ENCODE data around the gene SLIT1. TPM values are rescaled to one million over a fixed set of nuclear protein-coding genes. Genes with fewer than 3 reads are reported as not detected.

Gene SLIT1
- total and polyA plus RNA-seq, 2 of the 8 experiments (the other 6 are each of a cell fraction or from before 2014, with no cell fraction given): 0.70 to 0.88 TPM

DNA sequence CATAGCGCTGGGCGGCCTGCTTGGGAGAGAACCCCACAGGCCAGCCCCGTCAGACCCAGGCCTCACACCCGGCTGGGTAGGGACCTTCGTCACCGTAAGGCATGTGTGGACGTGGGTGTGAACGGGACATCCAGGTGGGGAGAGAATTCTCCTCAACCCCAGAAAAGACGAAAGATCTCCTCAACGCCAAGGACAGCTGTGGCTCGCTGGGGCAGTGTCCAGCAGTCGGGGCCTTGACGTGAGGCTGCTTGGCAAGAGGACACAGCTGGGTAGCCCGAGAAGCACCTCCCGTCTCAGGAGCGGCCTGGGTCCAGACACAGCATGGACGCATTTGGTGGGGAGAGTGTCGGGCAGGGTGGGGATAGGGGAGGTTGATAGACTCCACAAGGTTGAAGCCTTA is 1.2 kb upstream of the SLIT1 start:
- Histone ChIP-seq H3K4me2 (ENCODE audit: insufficient read depth in 1 of 2, low read depth in 2 of 2, low read length in 2 of 2) (peak overlapping the region in 1 of 2 experiments; percentile 89; a peak in 1 of 4 replicates), H3K56ac (replicated peaks; ENCODE audit: insufficient read length, low read depth, low read length) (no peak overlapping the region), H3K4ac (replicated peaks; ENCODE audit: insufficient read length, low read depth, low read length) (no peak overlapping the region), H3K18ac (ENCODE audit: extremely low read depth, low read length) (no peak overlapping the region), H3K4me3 (ENCODE audit: extremely low read depth in 1 of 4, insufficient read depth in 2 of 4, low read depth in 3 of 4, low read length in 4 of 4) (no peak overlapping the region), H2BK20ac (ENCODE audit: low read length) (0 out of 2 replicates have a peak overlapping the region, but pooled peaks have one; percentile 61), H2AK5ac (ENCODE audit: low read depth, low read length) (0 out of 2 replicates have a peak overlapping the region, but pooled peaks have one; percentile 39), H3K79me2 (ENCODE audit: control insufficient read depth in 1 of 2, insufficient read depth in 2 of 2, low read length in 2 of 2) (no peaks in the 10 kb centered on the region), H3K4me1 (replicated peaks in 1 of 4; ENCODE audit: control insufficient read depth in 3 of 4, insufficient read depth in 4 of 4, low read length in 3 of 4) (peaks cover 0 to 22% (median 11%) of the 10 kb centered on the region in 4 experiments; a peak in 6 of 7 replicates), H3K27me3 (replicated peaks in 1 of 4; ENCODE audit: control insufficient read depth in 3 of 4, extremely low read depth in 1 of 4, insufficient read depth in 3 of 4, low read length in 3 of 4) (peaks cover 27 to 57% (median 50%) of the 10 kb centered on the region in 4 experiments), H3K27ac (ENCODE audit: low read depth, low read length) (no peak overlapping the region), H2BK5ac (ENCODE audit: low read depth, low read length) (no peak overlapping the region), H2AFZ (ENCODE audit: low read length) (no peak overlapping the region), H4K5ac (ENCODE audit: insufficient read length, low read depth, low read length) (no peak overlapping the region), H3K14ac (ENCODE audit: insufficient read length) (no peak overlapping the region), H3K23me2 (ENCODE audit: low read depth, low read length) (peaks cover 17% of the 10 kb centered on the region; the same call in 1 of the 2 replicates), H3K9me3 (ENCODE audit: insufficient read depth in 2 of 2, low read depth in 1 of 2, low read length in 1 of 2) (no peaks in the 10 kb centered on the region), H2BK15ac (ENCODE audit: low read length) (no peak overlapping the region; the same call in 1 of the 2 replicates), H3K23ac (ENCODE audit: insufficient read length) (no peak overlapping the region), H3K36me3 (ENCODE audit: control insufficient read depth in 2 of 4, insufficient read depth in 4 of 4, low read length in 3 of 4) (no peaks in the 10 kb centered on the region), H4K91ac (replicated peaks; ENCODE audit: insufficient read length, low read length) (no peak overlapping the region), H2BK120ac (replicated peaks; ENCODE audit: low read depth, low read length) (no peak overlapping the region), H2BK12ac (ENCODE audit: low read depth, low read length) (peak overlapping the region; percentile 60; the same call in 1 of the 2 replicates), H4K8ac (ENCODE audit: extremely low read depth, insufficient read depth, low read length) (no peak overlapping the region), H3K9ac (replicated peaks in 1 of 4; ENCODE audit: extremely low read depth in 1 of 4, low read depth in 3 of 4, low read length in 3 of 4) (no peak overlapping the region), H4K20me1 (replicated peaks in 1 of 2; ENCODE audit: control insufficient read depth in 1 of 2, insufficient read depth in 2 of 2, low read length in 2 of 2) (peaks cover 0 to 4% of the 10 kb centered on the region in 2 experiments), H3K79me1 (ENCODE audit: low read depth, low read length) (no peaks in the 10 kb centered on the region)
- 85% methylated on average over 18 of the region's 18 CpGs; no CpG with 5 or more reads in 1 of the 2 experiments for WGBS, 2 experiments (ENCODE audit: extremely low coverage in 1 of 2, insufficient coverage in 1 of 2, insufficient read length in 1 of 2, insufficient replicate concordance in 2 of 2, low coverage in 1 of 2, low lambda C conversion rate in 2 of 2, missing lambda C conversion rate in 1 of 2)
- FAIRE-seq: no peak
- TF ChIP-seq JUND (IDR thresholded peaks at IDR 0.05; ENCODE audit: low read length) (no peak), SUZ12 (IDR thresholded peaks at IDR 0.05; ENCODE audit: low read length) (0 out of 2 replicates have a peak, but pooled peaks have one; percentile 8)
- ChIA-PET CTCF (ENCODE audit: partially characterized antibody) (interaction anchor here (1.0 to 20.0 kb wide), 11 partner anchors 9 to 114 kb away, joined by 3 to 320 read pairs (median 5); no protein-coding TSS in a partner anchor), POLR2A (ENCODE audit: partially characterized antibody) (interaction anchor here (1.6 kb wide), 1 partner anchor 49 kb away, joined by 4 read pairs; no protein-coding TSS in a partner anchor)
- no peak for DNase-seq (ENCODE audit: low read depth in 1 of 2, low spot score in 2 of 2)

Measured in H1 (cell line).